Stimulated activated CD8-positive, alpha-beta memory T cell treated with anti-CD3 and anti-CD28 coated beads, Interleukin-7, amount 100 ng/mL, for 24 hours (primary cell): Measurements from ENCODE around the gene PTPN22.
A peak's percentile ranks its signal among the peaks of the same experiment; 100 is the strongest.

Experiments used
- DNase-seq: peaks from one replicate; pipeline ENCODE4 v3.0.0-alpha.2; 2020; ENCODE audit warnings: low read depth

The PTPN22 gene

GRCh38 chr1:113849072-113849471 lies 22.4 kb downstream of the PTPN22 start:
- no peak for DNase-seq

GRCh38 chr1:113846391-113847035 lies 25.0 kb downstream of the PTPN22 start:
- no peak for DNase-seq

- no peak for DNase-seq
Observed at GRCh38 chr1:113836534-113836933, 35.0 kb downstream of the PTPN22 start.

- no peak for DNase-seq
Observed at GRCh38 chr1:113835686-113836290, 35.7 kb downstream of the PTPN22 start.

- DNase-seq = no peak
Observed at GRCh38 chr1:113834716-113835115, 36.8 kb downstream of the PTPN22 start.

GRCh38 chr1:113830039-113830438 lies 41.5 kb downstream of the PTPN22 start:
- no peak for DNase-seq

GRCh38 chr1:113821916-113822315 lies 49.6 kb downstream of the PTPN22 start:
- no peak for DNase-seq

GRCh38 chr1:113818578-113818977 lies 52.9 kb downstream of the PTPN22 start:
- no peak for DNase-seq

GRCh38 chr1:113813218-113813617 lies 58.3 kb downstream of the PTPN22 start:
- no peak for DNase-seq

GRCh38 chr1:113812661-113813135 lies 58.8 kb downstream of the PTPN22 start:
- DNase-seq = no peak

GRCh38 chr1:113811888-113812660 lies 59.4 kb downstream of the PTPN22 start, which contains the start of gene RSBN1:
Gene RSBN1, minus strand, starts transcription at chr1:113812476. Its CDS starts 64 bp downstream, at chr1:113812412.
- peak; percentile 92 for DNase-seq

GRCh38 chr1:113811156-113811887 lies 60.2 kb downstream of the PTPN22 start:
- peak; percentile 7 for DNase-seq

- DNase-seq = no peak
Observed at GRCh38 chr1:113809670-113810602, 61.6 kb downstream of the PTPN22 start.

GRCh38 chr1:113808450-113809195 lies 62.9 kb downstream of the PTPN22 start:
- DNase-seq = no peak

GRCh38 chr1:113805639-113806038 lies 65.9 kb downstream of the PTPN22 start:
- DNase-seq = no peak

- no peak for DNase-seq
Observed at GRCh38 chr1:113805256-113805531, 66.3 kb downstream of the PTPN22 start.

GRCh38 chr1:113804421-113805255 lies 66.9 kb downstream of the PTPN22 start:
- no peak for DNase-seq

- DNase-seq = no peak
Observed at GRCh38 chr1:113802367-113803007, 69.0 kb downstream of the PTPN22 start.

- DNase-seq = no peak
Observed at GRCh38 chr1:113800487-113800886, 71.0 kb downstream of the PTPN22 start.
